ENCODE measurements around the gene COBLL1. TPM values are rescaled to one million over a fixed set of nuclear protein-coding genes. Genes with fewer than 3 reads are reported as not detected.

The COBLL1 gene
- total RNA-seq, 2 donors from 2014 or later: 16.5 to 17.3 TPM

DNA sequence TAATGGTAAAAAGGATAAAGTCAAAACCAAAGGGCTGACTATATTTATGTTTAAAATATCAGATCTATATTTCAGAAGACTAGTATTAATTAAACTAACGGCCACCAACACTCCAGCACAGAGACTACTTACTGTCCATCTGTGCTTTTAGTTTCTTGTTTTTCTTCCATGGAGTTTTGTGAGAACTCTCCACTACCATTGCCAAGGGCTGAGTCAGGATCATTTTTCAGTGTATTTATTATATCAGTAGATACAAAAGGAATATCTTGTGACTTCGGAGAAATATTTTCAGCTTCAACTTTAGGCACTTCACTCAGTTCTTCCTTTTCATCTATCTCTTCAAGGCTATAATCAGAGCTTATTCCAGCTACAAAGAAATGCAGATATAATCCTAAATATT lies 141.2 kb downstream of the COBLL1 start:
- H3K27ac Mint-ChIP-seq: no peak overlapping the region
- Histone ChIP-seq H3K4me1 (ENCODE audit: control insufficient read depth, insufficient read depth, low read length) (no peaks in the 10 kb centered on the region), H3K9me3 (ENCODE audit: control insufficient read depth, low read length) (no peaks in the 10 kb centered on the region), H3K27me3 (ENCODE audit: control insufficient read depth, insufficient read depth, low read length, poor library complexity, severe bottlenecking) (no peaks in the 10 kb centered on the region), H3K36me3 (ENCODE audit: control insufficient read depth, insufficient read depth, low read length) (no peaks in the 10 kb centered on the region), H3K9ac (ENCODE audit: extremely low read depth, low read length, poor library complexity, severe bottlenecking) (no peak overlapping the region), H3K4me3 (ENCODE audit: low read length) (no peak overlapping the region), H3K27ac (ENCODE audit: low read depth, low read length) (no peak overlapping the region)
- H3K9me3 Mint-ChIP-seq: no peaks in the 10 kb centered on the region
- no peak overlapping the region for H3K4me3 Mint-ChIP-seq
- TF ChIP-seq, protein P1, sequence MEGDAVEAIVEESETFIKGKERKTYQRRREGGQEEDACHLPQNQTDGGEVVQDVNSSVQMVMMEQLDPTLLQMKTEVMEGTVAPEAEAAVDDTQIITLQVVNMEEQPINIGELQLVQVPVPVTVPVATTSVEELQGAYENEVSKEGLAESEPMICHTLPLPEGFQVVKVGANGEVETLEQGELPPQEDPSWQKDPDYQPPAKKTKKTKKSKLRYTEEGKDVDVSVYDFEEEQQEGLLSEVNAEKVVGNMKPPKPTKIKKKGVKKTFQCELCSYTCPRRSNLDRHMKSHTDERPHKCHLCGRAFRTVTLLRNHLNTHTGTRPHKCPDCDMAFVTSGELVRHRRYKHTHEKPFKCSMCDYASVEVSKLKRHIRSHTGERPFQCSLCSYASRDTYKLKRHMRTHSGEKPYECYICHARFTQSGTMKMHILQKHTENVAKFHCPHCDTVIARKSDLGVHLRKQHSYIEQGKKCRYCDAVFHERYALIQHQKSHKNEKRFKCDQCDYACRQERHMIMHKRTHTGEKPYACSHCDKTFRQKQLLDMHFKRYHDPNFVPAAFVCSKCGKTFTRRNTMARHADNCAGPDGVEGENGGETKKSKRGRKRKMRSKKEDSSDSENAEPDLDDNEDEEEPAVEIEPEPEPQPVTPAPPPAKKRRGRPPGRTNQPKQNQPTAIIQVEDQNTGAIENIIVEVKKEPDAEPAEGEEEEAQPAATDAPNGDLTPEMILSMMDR (conservative IDR thresholded peaks at IDR 0.05): no peak
- H3K36me3 Mint-ChIP-seq (ENCODE audit: low read depth): peaks cover 6% of the 10 kb centered on the region
- WGBS, 2 experiments (ENCODE audit: insufficient coverage in 1 of 2, insufficient read length in 1 of 2): 79% methylated on average over 2 of the region's 2 CpGs; no CpG with 5 or more reads in 1 of the 2 experiments
- peaks cover 6% of the 10 kb centered on the region for H3K4me1 Mint-ChIP-seq
- DNase-seq: no peak
- no peaks in the 10 kb centered on the region for H3K27me3 Mint-ChIP-seq (ENCODE audit: insufficient read depth)

DNA sequence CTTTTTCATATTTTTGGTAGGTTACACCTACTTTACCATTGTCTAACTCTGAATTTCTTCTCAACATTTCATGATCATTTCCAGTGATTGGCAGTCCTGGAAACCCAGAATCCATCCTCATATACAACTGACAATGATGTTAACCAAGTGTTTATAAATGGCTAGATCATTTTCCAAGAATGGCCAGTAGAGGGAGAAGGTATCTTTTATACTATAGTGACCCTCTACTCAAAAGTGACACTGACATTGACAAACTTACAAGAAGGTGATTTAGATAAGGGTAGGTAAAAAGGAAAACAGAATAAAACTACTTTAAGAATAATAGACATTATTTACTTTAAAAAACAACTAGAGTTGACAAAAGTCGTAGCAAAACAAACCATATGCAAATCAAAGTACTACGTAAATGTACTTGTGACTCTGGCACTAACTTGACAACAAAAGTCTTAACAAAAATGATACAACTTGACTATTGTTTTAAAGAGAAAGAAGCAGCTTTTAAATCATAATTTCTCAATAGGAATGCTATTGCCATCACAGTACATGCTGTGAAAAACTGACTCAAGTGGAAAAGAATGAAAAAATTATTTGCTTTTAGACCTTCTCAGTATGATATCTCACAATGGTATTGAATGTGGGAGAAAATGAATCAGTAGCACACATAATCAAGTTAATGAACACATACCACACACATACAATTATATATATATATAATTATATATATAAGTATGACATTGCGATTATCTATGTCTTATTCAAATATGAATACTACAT lies 143.7 kb downstream of the COBLL1 start:
- Mint-ChIP-seq H3K27ac (no peak overlapping the region), H3K4me1 (peaks cover 21% of the 10 kb centered on the region), H3K36me3 (ENCODE audit: low read depth) (peaks cover 4% of the 10 kb centered on the region), H3K4me3 (no peak overlapping the region), H3K27me3 (ENCODE audit: insufficient read depth) (no peaks in the 10 kb centered on the region), H3K9me3 (no peaks in the 10 kb centered on the region)
- Histone ChIP-seq H3K4me3 (ENCODE audit: low read length) (no peak overlapping the region), H3K27me3 (ENCODE audit: control insufficient read depth, insufficient read depth, low read length, poor library complexity, severe bottlenecking) (no peaks in the 10 kb centered on the region), H3K4me1 (ENCODE audit: control insufficient read depth, insufficient read depth, low read length) (peaks cover 7% of the 10 kb centered on the region), H3K9me3 (ENCODE audit: control insufficient read depth, low read length) (no peaks in the 10 kb centered on the region), H3K27ac (ENCODE audit: low read depth, low read length) (no peak overlapping the region), H3K36me3 (ENCODE audit: control insufficient read depth, insufficient read depth, low read length) (no peaks in the 10 kb centered on the region), H3K9ac (ENCODE audit: extremely low read depth, low read length, poor library complexity, severe bottlenecking) (no peak overlapping the region)
- 61% methylated on average over 2 of the region's 3 CpGs; no CpG with 5 or more reads in 1 of the 2 experiments for WGBS, 2 experiments (ENCODE audit: insufficient coverage in 1 of 2, insufficient read length in 1 of 2)
- TF ChIP-seq, protein P1 (conservative IDR thresholded peaks at IDR 0.05): peak; percentile 80
- DNase-seq: no peak

DNA sequence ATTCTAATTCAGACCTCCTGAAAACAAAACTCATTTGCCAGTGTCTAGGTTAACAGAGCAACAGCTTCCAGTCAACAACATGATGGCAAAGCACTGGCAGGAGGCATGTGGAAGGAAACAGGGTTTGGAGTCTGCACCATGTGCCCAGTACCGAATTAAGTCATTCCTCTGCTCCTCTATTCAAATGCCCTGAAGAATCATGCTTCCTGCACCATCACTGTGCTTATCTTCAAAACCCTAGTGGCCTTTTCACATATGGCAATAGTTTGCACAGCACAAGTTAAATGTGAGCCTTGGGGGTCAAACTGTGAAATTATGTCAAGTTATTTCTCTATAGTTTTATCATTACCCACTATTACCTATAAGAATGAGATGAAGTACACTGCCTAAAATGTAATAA lies 145.0 kb downstream of the COBLL1 start:
- no peak overlapping the region for H3K27ac Mint-ChIP-seq
- H3K4me1 Mint-ChIP-seq: peaks cover 21% of the 10 kb centered on the region
- no peak overlapping the region for H3K4me3 Mint-ChIP-seq
- Histone ChIP-seq H3K4me3 (ENCODE audit: low read length) (no peak overlapping the region), H3K27ac (ENCODE audit: low read depth, low read length) (no peak overlapping the region), H3K9ac (ENCODE audit: extremely low read depth, low read length, poor library complexity, severe bottlenecking) (no peak overlapping the region), H3K27me3 (ENCODE audit: control insufficient read depth, insufficient read depth, low read length, poor library complexity, severe bottlenecking) (no peaks in the 10 kb centered on the region), H3K4me1 (ENCODE audit: control insufficient read depth, insufficient read depth, low read length) (peaks cover 7% of the 10 kb centered on the region), H3K36me3 (ENCODE audit: control insufficient read depth, insufficient read depth, low read length) (no peaks in the 10 kb centered on the region), H3K9me3 (ENCODE audit: control insufficient read depth, low read length) (no peaks in the 10 kb centered on the region)
- WGBS, 2 experiments (ENCODE audit: insufficient coverage in 1 of 2, insufficient read length in 1 of 2): 93 to 100% methylated on average over 1 of the region's 1 CpG
- H3K36me3 Mint-ChIP-seq (ENCODE audit: low read depth): no peaks in the 10 kb centered on the region
- no peaks in the 10 kb centered on the region for H3K9me3 Mint-ChIP-seq
- H3K27me3 Mint-ChIP-seq (ENCODE audit: insufficient read depth): no peaks in the 10 kb centered on the region
- TF ChIP-seq, protein P1 (conservative IDR thresholded peaks at IDR 0.05): peak; percentile 50
- no peak for DNase-seq

Data from endodermal cell (in vitro differentiated cells).